Immature natural killer cell (primary cell): ENCODE results near the gene CDH13. TPM values are rescaled to one million over a fixed set of nuclear protein-coding genes. Genes with fewer than 3 reads are reported as not detected.

ENCODE experiments used
- DNase-seq, 3 donors: peaks; one replicate each; pipeline ENCODE4 v3.0.0; 2022; ENCODE audit warnings: mixed read lengths in 1 of 3
- H3K27ac Mint-ChIP-seq, 6 donors: one replicate each; pipeline ENCODE4 v1.8.0; 2020; ENCODE audit warnings: mixed read lengths in 6 of 6, mild to moderate bottlenecking in 5 of 6, inconsistent platforms in 4 of 6, moderate library complexity in 3 of 6
- H3K27me3 Mint-ChIP-seq, 3 donors: one replicate each; pipeline ENCODE4 v1.8.0; 2020 to 2021; ENCODE audit warnings: low read depth in 3 of 3, mild to moderate bottlenecking in 3 of 3, mixed read lengths in 3 of 3, moderate library complexity in 3 of 3, inconsistent platforms in 1 of 3
- H3K36me3 Mint-ChIP-seq, 3 donors: one replicate each; pipeline ENCODE4 v1.8.0; 2020; ENCODE audit warnings: mixed read lengths in 3 of 3, inconsistent platforms in 2 of 3, mild to moderate bottlenecking in 2 of 3
- H3K4me1 Mint-ChIP-seq, 2 donors: one replicate each; pipeline ENCODE4 v1.8.0; 2020; ENCODE audit warnings: inconsistent platforms in 2 of 2, mild to moderate bottlenecking in 2 of 2, mixed read lengths in 2 of 2, moderate library complexity in 1 of 2
- H3K4me3 Mint-ChIP-seq, 5 donors: one replicate each; pipeline ENCODE4 v1.8.0; 2020; ENCODE audit warnings: mild to moderate bottlenecking in 5 of 5, mixed read lengths in 5 of 5, inconsistent platforms in 3 of 5, moderate library complexity in 3 of 5
- H3K9me3 Mint-ChIP-seq, 6 donors: one replicate each; pipeline ENCODE4 v1.8.0; 2020; ENCODE audit warnings: mild to moderate bottlenecking in 6 of 6, mixed read lengths in 6 of 6, inconsistent platforms in 4 of 6, moderate library complexity in 3 of 6
- polyA plus RNA-seq, 3 donors: library from polyadenylated mRNA; unstranded; fragments of 300-500 nt; fragmentation: Illumina TruSeq; gene quantifications; one replicate each; pipeline ENCODE4 v1.2.3, GENCODE V29; 2021

CDH13 gene
- polyA plus RNA-seq, 3 donors from 2014 or later, result not detected

DNA sequence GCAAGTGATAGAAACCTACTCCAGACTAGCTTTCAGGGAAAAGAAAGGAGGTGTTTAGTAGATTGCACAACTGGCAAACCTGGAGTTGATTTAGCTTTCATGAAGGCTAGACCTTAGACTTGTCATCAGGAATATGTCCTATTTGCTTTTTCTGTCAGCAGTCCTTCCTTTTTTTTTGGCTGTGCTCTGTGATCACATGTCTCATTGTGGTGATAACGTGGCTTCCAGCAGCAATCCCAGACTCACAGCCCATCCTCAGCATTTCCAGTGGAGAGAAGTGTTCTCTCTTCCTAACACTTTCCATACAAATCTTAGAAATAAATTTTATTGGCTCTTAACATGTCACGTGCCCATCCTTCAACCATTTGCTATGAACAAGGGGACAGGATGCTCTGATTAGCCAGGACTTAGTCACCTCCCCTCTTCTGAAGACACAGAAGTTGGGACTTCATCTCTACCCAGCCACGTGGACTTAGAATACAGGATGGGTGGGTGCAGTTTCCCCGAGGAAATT lies 74.7 kb downstream of the CDH13 start:
- no peaks in the 10 kb centered on the region for H3K9me3 Mint-ChIP-seq
- no peaks in the 10 kb centered on the region for H3K4me1 Mint-ChIP-seq
- H3K4me3 Mint-ChIP-seq, result no peak overlapping the region
- H3K36me3 Mint-ChIP-seq, result no peaks in the 10 kb centered on the region
- H3K27ac Mint-ChIP-seq, result no peak overlapping the region
- H3K27me3 Mint-ChIP-seq, result peaks cover 2 to 10% (median 7%) of the 10 kb centered on the region in 3 donors
- no peak for DNase-seq

DNA sequence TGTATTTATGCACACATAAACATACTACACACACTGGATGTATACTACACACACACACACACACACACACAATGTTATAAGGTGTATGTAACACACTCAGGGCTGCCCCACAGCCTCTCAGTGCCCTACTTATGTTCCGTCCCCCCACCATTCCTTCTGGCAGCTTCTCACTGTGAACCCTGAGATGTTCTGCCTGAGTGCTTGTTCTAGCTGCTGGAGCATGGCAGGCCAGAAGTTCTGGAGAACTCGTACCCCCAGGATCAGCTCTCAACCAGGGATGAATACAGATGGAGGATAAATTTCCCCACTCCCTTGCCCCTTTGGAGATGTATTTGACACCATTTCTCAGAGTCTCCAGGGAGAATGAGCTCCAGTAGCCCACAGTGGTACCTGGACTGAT lies 76.4 kb downstream of the CDH13 start:
- Mint-ChIP-seq H3K27me3 (peaks cover 2 to 10% (median 7%) of the 10 kb centered on the region in 3 donors), H3K4me3 (no peak overlapping the region), H3K9me3 (no peaks in the 10 kb centered on the region), H3K27ac (no peak overlapping the region), H3K36me3 (no peaks in the 10 kb centered on the region), H3K4me1 (no peaks in the 10 kb centered on the region)
- DNase-seq, result no peak

DNA sequence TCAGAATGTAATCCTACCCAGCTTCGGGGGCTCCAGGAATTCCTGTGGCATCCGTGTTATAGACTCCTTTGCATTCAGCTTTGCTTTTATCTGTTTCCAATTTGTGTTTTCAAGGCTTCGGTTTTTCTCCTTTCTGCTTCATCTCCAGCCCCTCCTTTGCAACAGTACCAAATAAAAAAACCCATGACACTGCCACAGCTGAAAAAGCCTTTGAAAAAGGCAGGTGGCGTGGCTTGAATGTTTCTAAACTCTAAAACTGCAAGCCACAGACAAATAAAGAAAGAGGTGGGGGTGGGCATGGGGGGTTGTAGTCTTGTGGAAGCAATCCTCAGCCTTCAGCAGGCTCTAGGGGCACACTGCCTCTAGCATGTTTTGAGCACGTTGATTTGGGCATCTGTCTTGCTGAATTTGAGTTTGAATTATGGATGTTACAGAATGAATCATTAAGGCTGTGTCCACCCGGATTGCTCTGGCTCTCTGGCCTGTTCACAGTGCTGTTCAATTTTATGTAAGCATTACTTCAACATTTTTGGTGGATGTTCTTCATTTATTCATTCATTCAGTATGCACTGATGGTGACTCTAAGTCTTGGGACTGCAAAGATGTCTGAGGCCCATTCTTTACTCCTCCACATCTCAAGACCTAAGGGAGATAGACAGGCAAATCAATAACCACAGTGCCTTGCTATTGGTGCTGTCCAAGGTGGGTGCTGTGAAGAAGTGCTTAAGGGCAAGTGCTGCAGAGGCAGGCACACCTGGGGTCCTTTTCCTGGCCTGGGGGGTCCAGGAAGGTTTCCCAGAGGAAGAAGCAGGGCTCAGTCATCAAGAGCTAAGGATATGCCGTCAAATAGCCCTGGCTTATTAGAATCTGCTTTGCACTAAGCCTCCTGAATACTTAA lies 77.4 kb downstream of the CDH13 start:
- DNase-seq, result no peak
- Mint-ChIP-seq H3K4me1 (no peaks in the 10 kb centered on the region), H3K27ac (peak overlapping the region in 1 of 6 donors; percentile 30), H3K27me3 (peaks cover 7 to 8% (median 8%) of the 10 kb centered on the region in 3 donors), H3K4me3 (no peak overlapping the region), H3K9me3 (no peaks in the 10 kb centered on the region), H3K36me3 (no peaks in the 10 kb centered on the region)

DNA sequence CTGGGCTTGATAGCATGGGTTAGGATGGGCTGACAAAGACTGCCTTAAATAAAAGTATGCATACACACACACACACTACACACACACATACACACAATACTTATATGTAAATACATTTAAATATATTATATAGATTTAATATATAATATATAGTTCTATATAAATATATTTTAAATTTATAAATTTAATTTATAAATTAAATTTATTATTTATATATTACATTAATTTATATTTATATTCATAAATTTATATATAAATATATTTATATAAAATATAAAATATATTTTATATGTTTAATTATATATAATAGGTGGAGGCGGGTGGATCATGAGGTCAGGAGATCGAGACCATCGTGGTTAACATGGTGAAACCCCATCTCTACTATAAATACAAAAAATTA lies 83.2 kb downstream of the CDH13 start:
- no peaks in the 10 kb centered on the region for H3K9me3 Mint-ChIP-seq
- no peak overlapping the region for H3K4me3 Mint-ChIP-seq
- H3K27ac Mint-ChIP-seq, result no peak overlapping the region
- H3K36me3 Mint-ChIP-seq, result no peaks in the 10 kb centered on the region
- no peak for DNase-seq
- H3K4me1 Mint-ChIP-seq, result no peaks in the 10 kb centered on the region
- peaks cover 6 to 7% (median 6%) of the 10 kb centered on the region in 3 donors for H3K27me3 Mint-ChIP-seq

- Mint-ChIP-seq H3K4me3 (no peak overlapping the region), H3K27ac (no peak overlapping the region), H3K36me3 (no peaks in the 10 kb centered on the region), H3K4me1 (peaks cover 0 to 4% of the 10 kb centered on the region in 2 donors), H3K27me3 (peaks cover 1 to 8% (median 6%) of the 10 kb centered on the region in 3 donors), H3K9me3 (no peaks in the 10 kb centered on the region)
- no peak for DNase-seq
Measured at GRCh38 chr16:82713778-82714177, 87.0 kb downstream of the CDH13 start.

- no peak for DNase-seq
- Mint-ChIP-seq H3K27me3 (peaks cover 0 to 8% (median 4%) of the 10 kb centered on the region in 3 donors), H3K4me1 (peaks cover 0 to 4% of the 10 kb centered on the region in 2 donors), H3K4me3 (no peak overlapping the region), H3K9me3 (no peaks in the 10 kb centered on the region), H3K27ac (no peak overlapping the region), H3K36me3 (no peaks in the 10 kb centered on the region)
Measured at GRCh38 chr16:82715160-82715559, 88.4 kb downstream of the CDH13 start.

GRCh38 chr16:82715833-82716232 lies 89.1 kb downstream of the CDH13 start:
- Mint-ChIP-seq H3K36me3 (no peaks in the 10 kb centered on the region), H3K4me1 (peaks cover 0 to 4% of the 10 kb centered on the region in 2 donors), H3K27ac (no peak overlapping the region), H3K27me3 (peaks cover 0 to 8% (median 4%) of the 10 kb centered on the region in 3 donors), H3K9me3 (no peaks in the 10 kb centered on the region), H3K4me3 (no peak overlapping the region)
- no peak for DNase-seq

GRCh38 chr16:82716361-82716855 lies 89.6 kb downstream of the CDH13 start:
- Mint-ChIP-seq H3K4me3 (no peak overlapping the region), H3K9me3 (no peaks in the 10 kb centered on the region), H3K36me3 (no peaks in the 10 kb centered on the region), H3K27me3 (peaks cover 3 to 8% (median 5%) of the 10 kb centered on the region in 3 donors), H3K4me1 (peaks cover 0 to 4% of the 10 kb centered on the region in 2 donors), H3K27ac (no peak overlapping the region)
- no peak for DNase-seq

GRCh38 chr16:82720414-82720813 lies 93.6 kb downstream of the CDH13 start:
- Mint-ChIP-seq H3K4me1 (peaks cover 0 to 4% of the 10 kb centered on the region in 2 donors), H3K27me3 (peaks cover 6 to 10% (median 8%) of the 10 kb centered on the region in 3 donors), H3K36me3 (no peaks in the 10 kb centered on the region), H3K4me3 (no peak overlapping the region), H3K27ac (no peak overlapping the region), H3K9me3 (no peaks in the 10 kb centered on the region)
- DNase-seq, result no peak

- H3K27ac Mint-ChIP-seq, result no peak overlapping the region
- H3K36me3 Mint-ChIP-seq, result peaks cover 0 to 4% (median 0%) of the 10 kb centered on the region in 3 donors
- peaks cover 0 to 8% (median 0%) of the 10 kb centered on the region in 6 donors for H3K9me3 Mint-ChIP-seq
- DNase-seq, result no peak
- no peaks in the 10 kb centered on the region for H3K4me1 Mint-ChIP-seq
- peaks cover 0 to 7% (median 3%) of the 10 kb centered on the region in 3 donors for H3K27me3 Mint-ChIP-seq
- no peak overlapping the region for H3K4me3 Mint-ChIP-seq
Measured at GRCh38 chr16:82726306-82726705, 99.5 kb downstream of the CDH13 start.

- Mint-ChIP-seq H3K4me3 (no peak overlapping the region), H3K27me3 (peaks cover 1 to 2% (median 2%) of the 10 kb centered on the region in 3 donors), H3K9me3 (peaks cover 0 to 8% (median 0%) of the 10 kb centered on the region in 6 donors), H3K27ac (no peak overlapping the region), H3K36me3 (peaks cover 0 to 4% (median 3%) of the 10 kb centered on the region in 3 donors), H3K4me1 (no peaks in the 10 kb centered on the region)
- DNase-seq, result no peak
Measured at GRCh38 chr16:82728901-82729300, 102.1 kb downstream of the CDH13 start.

DNA sequence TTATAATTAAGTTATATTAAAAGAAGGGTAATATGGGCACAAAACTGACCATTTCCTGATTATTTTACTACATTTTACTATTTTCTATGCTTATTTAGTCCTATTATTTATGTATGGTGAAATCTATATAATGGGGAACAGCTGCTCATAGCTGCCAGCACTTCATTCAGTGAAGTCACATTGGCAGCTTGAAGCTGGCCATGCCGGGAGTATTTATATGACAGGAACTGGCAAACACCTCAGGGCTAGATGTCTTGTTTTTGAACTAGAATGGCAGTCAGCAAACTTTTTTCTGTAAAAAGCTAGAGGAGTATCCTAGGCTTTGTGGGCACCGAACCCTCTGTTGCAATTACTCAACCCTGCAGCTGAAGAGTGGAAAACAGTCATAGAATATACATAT lies 104.1 kb downstream of the CDH13 start:
- no peaks in the 10 kb centered on the region for H3K4me1 Mint-ChIP-seq
- no peak overlapping the region for H3K4me3 Mint-ChIP-seq
- H3K27me3 Mint-ChIP-seq, result peaks cover 0 to 2% (median 2%) of the 10 kb centered on the region in 3 donors
- no peak for DNase-seq
- H3K9me3 Mint-ChIP-seq, result peaks cover 0 to 8% (median 0%) of the 10 kb centered on the region in 6 donors
- peaks cover 0 to 4% (median 4%) of the 10 kb centered on the region in 3 donors for H3K36me3 Mint-ChIP-seq
- H3K27ac Mint-ChIP-seq, result no peak overlapping the region

DNA sequence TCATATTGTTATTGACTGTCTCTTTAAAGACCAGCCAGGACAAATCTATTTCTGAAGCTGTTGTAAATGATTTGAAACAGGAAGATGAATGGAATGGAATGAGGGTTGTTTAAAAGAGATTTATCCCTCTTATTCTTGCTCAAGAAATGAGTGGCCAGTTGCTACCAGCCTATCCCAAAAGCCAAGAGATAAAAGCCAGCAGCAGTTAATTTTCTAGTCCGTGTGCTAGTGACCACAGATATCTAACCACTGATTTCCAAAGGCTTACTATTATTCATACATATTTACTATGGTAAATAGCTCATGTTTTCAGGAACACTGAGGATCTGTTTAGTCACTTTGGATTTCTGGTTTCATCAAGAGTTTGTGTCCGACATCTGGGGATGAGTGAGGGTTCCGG lies 105.7 kb downstream of the CDH13 start:
- no peak overlapping the region for H3K27ac Mint-ChIP-seq
- no peak for DNase-seq
- peaks cover 0 to 8% (median 0%) of the 10 kb centered on the region in 6 donors for H3K9me3 Mint-ChIP-seq
- H3K4me1 Mint-ChIP-seq, result no peaks in the 10 kb centered on the region
- no peak overlapping the region for H3K4me3 Mint-ChIP-seq
- peaks cover 0 to 7% (median 2%) of the 10 kb centered on the region in 3 donors for H3K27me3 Mint-ChIP-seq
- H3K36me3 Mint-ChIP-seq, result peaks cover 0 to 4% (median 4%) of the 10 kb centered on the region in 3 donors

DNA sequence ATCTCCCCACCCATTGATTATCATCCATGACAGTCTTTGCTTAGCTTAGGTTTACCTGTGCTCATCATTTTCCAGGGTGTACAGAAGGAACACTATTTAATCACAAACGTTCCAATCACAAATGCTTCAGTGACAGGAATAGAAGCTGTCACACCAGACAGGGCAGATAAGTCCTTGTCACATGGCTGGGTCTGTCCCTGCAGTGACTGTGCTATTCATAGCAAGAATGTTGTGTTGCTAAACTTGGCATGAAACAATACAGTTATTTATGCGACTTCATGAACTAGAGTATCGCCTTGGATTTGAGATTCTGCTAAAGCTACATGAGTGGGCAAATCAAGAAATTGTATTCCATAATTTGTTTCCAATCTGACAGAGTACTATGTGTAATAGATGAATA lies 108.4 kb downstream of the CDH13 start:
- peaks cover 0 to 2% (median 0%) of the 10 kb centered on the region in 6 donors for H3K9me3 Mint-ChIP-seq
- H3K27me3 Mint-ChIP-seq, result peaks cover 3 to 9% (median 4%) of the 10 kb centered on the region in 3 donors
- no peak overlapping the region for H3K4me3 Mint-ChIP-seq
- no peak overlapping the region for H3K27ac Mint-ChIP-seq
- no peaks in the 10 kb centered on the region for H3K4me1 Mint-ChIP-seq
- peaks cover 0 to 4% (median 0%) of the 10 kb centered on the region in 3 donors for H3K36me3 Mint-ChIP-seq
- no peak for DNase-seq
